Keratinocyte (primary cell): ENCODE data around the gene ADAMTS17. TPM values are rescaled to one million over a fixed set of nuclear protein-coding genes. Genes with fewer than 3 reads are reported as not detected.

ENCODE experiments used
- DNase-seq: peaks from one replicate; pipeline ENCODE4 v3.0.0-alpha.2; 2011; ENCODE audit warnings: low read depth, missing footprints, low spot score
- FAIRE-seq: peaks from 2 replicates; lab custom pipeline; 2011; peaks lifted over from hg19 to GRCh38; lab: Jason Lieb, UNC
- H2AFZ ChIP-seq: 2 replicates; pipeline ENCODE4 v1.6.0; 2012; ENCODE audit warnings: low read length, control low read depth, inconsistent platforms; ENCODE audit not compliant: control insufficient read depth
- H3K27ac ChIP-seq: 2 replicates; pipeline ENCODE4 v1.5.1; 2011; ENCODE audit warnings: low read length; ENCODE audit not compliant: control insufficient read depth, insufficient read depth
- H3K27me3 ChIP-seq: 3 replicates; pipeline ENCODE4 v1.6.0; 2011; ENCODE audit warnings: low read length; ENCODE audit not compliant: control insufficient read depth, insufficient read depth; ENCODE audit errors: extremely low read depth
- H3K36me3 ChIP-seq, 2 experiments: 2 replicates in 1 of 2; 3 replicates in 1 of 2; pipeline ENCODE4 v1.5.1; 2011; ENCODE audit warnings: low read length in 2 of 2, mild to moderate bottlenecking in 1 of 2; ENCODE audit not compliant: control insufficient read depth in 2 of 2, insufficient read depth in 2 of 2; ENCODE audit errors: extremely low read depth in 1 of 2
- H3K4me1 ChIP-seq: 3 replicates; pipeline ENCODE4 v1.5.1; 2011; ENCODE audit warnings: low read length; ENCODE audit not compliant: control insufficient read depth, insufficient read depth; ENCODE audit errors: extremely low read depth
- H3K4me2 ChIP-seq: 3 replicates; pipeline ENCODE4 v1.6.0; 2011; ENCODE audit warnings: low read depth, low read length; ENCODE audit not compliant: control insufficient read depth, insufficient read depth; ENCODE audit errors: extremely low read depth
- H3K4me3 ChIP-seq, 3 experiments: fragments of 200-600 bp in 1 of 3; sonication (generic) in 1 of 3; 2 replicates in 2 of 3; 3 replicates in 1 of 3; pipeline ENCODE4 v1.5.1; 2011 to 2016; ENCODE audit warnings: low read length in 3 of 3, mild to moderate bottlenecking in 3 of 3, control low read depth in 2 of 3, inconsistent platforms in 1 of 3, low read depth in 1 of 3, mixed read lengths in 1 of 3, mixed run types in 1 of 3, moderate library complexity in 1 of 3; ENCODE audit not compliant: control insufficient read depth in 2 of 3, insufficient read depth in 2 of 3; ENCODE audit errors: extremely low read depth in 1 of 3
- H3K79me2 ChIP-seq: 2 replicates; pipeline ENCODE4 v1.6.0; 2012; ENCODE audit warnings: low read length; ENCODE audit not compliant: control insufficient read depth, insufficient read depth
- H3K9ac ChIP-seq: 3 replicates; pipeline ENCODE4 v1.6.0; 2011; ENCODE audit warnings: low read length; ENCODE audit not compliant: control insufficient read depth, insufficient read depth; ENCODE audit errors: extremely low read depth
- H3K9me1 ChIP-seq: 3 replicates; pipeline ENCODE4 v1.6.0; 2011; ENCODE audit warnings: low read length; ENCODE audit not compliant: control insufficient read depth, insufficient read depth; ENCODE audit errors: extremely low read depth
- H3K9me3 ChIP-seq: 2 replicates; pipeline ENCODE4 v1.5.1; 2012; ENCODE audit warnings: low read depth, low read length; ENCODE audit not compliant: control insufficient read depth
- H4K20me1 ChIP-seq: 3 replicates; pipeline ENCODE4 v1.6.0; 2011; ENCODE audit warnings: low read length; ENCODE audit not compliant: control insufficient read depth, insufficient read depth; ENCODE audit errors: extremely low read depth
- CTCF ChIP-seq, 3 experiments: IDR thresholded peaks in 1 of 3; conservative IDR thresholded peaks in 1 of 3; optimal IDR thresholded peaks in 1 of 3; 2 replicates in 2 of 3; 3 replicates in 1 of 3; pipeline versions ENCODE3 to v1.5.1; 2011; ENCODE audit warnings: low read length in 3 of 3, mild to moderate bottlenecking in 3 of 3, moderate library complexity in 2 of 3, control low read depth in 1 of 3, inconsistent platforms in 1 of 3; ENCODE audit not compliant: insufficient read depth in 2 of 3; ENCODE audit errors: extremely low read depth in 1 of 3
- EZH2 ChIP-seq: IDR thresholded peaks from one replicate; pipeline ENCODE4 v1.6.1; 2012; ENCODE audit warnings: inconsistent platforms, mild to moderate bottlenecking, low read length, moderate library complexity
- dilution Hi-C: fragments of 300-500 bp; cut with MboI; formaldehyde crosslinking; loops from one replicate; pipeline ENCODE4 v1.7.0; 2020; ENCODE audit warnings: low sequenced_read_pairs; ENCODE audit not compliant: extremely low pct_ligation_motif_present
- polyA plus RNA-seq, 5 experiments: library from polyadenylated mRNA; depleted of rRNA in 3 of 5; stranded (reverse) in 3 of 5; stranded (forward) in 1 of 5; unstranded in 1 of 5; fragments of >200 nt; gene quantifications; 1 replicate in 1 of 5; 2 replicates in 3 of 5; 3 replicates in 1 of 5; pipeline versions ENCODE4 v1.2.1 to v1.2.3, GENCODE V29; 2011 to 2012; ENCODE audit warnings: missing spikeins in 2 of 5, low read depth in 1 of 5, low replicate concordance in 1 of 5

ADAMTS17 gene
- polyA plus RNA-seq, 1 donor (not counting 4 experiments of a cell fraction or from before 2014, with no cell fraction given): 0.18 TPM

GRCh38 chr15:100334456-100334855, 7.3 kb downstream of the ADAMTS17 start:
- FAIRE-seq (no peak), DNase-seq (no peak)
- H3K9me3 ChIP-seq: no peaks in the 10 kb centered on the region
- no peaks in the 10 kb centered on the region for H4K20me1 ChIP-seq
- dilution Hi-C loops: no loop called here
- no peak overlapping the region for H3K9ac ChIP-seq
- H3K27me3 ChIP-seq: peaks cover 2% of the 10 kb centered on the region
- no peak overlapping the region for H3K4me2 ChIP-seq
- no peaks in the 10 kb centered on the region for H3K36me3 ChIP-seq
- no peak overlapping the region for H3K27ac ChIP-seq
- H3K4me1 ChIP-seq: no peaks in the 10 kb centered on the region
- H3K4me3 ChIP-seq: no peak overlapping the region
- TF ChIP-seq EZH2 (no peak), CTCF (optimal IDR thresholded peaks at IDR 0.05 in 1 of 3, IDR thresholded peaks at IDR 0.05 in 1 of 3, conservative IDR thresholded peaks at IDR 0.05 in 1 of 3; ENCODE audit: extremely low read depth in 1 of 3, insufficient read depth in 2 of 3, low read length in 3 of 3) (no peak)
- no peaks in the 10 kb centered on the region for H3K9me1 ChIP-seq
- H2AFZ ChIP-seq: no peak overlapping the region
- no peaks in the 10 kb centered on the region for H3K79me2 ChIP-seq

- FAIRE-seq: no peak
- dilution Hi-C loops: no loop called here
These were observed 7.8 kb downstream of the ADAMTS17 start for GRCh38 chr15:100334015-100334414.

More at GRCh38 chr15:100334015-100334414, 7.8 kb downstream of the ADAMTS17 start:
- Histone ChIP-seq H3K9me1 (no peaks in the 10 kb centered on the region), H3K4me3 (no peak overlapping the region), H4K20me1 (no peaks in the 10 kb centered on the region), H3K27me3 (peaks cover 2% of the 10 kb centered on the region), H3K79me2 (no peaks in the 10 kb centered on the region), H3K27ac (no peak overlapping the region), H3K9ac (no peak overlapping the region), H3K4me1 (no peaks in the 10 kb centered on the region), H3K4me2 (no peak overlapping the region), H3K9me3 (no peaks in the 10 kb centered on the region), H3K36me3 (no peaks in the 10 kb centered on the region), H2AFZ (no peak overlapping the region)
- DNase-seq: no peak
- TF ChIP-seq EZH2 (no peak), CTCF (optimal IDR thresholded peaks at IDR 0.05 in 1 of 3, IDR thresholded peaks at IDR 0.05 in 1 of 3, conservative IDR thresholded peaks at IDR 0.05 in 1 of 3; ENCODE audit: extremely low read depth in 1 of 3, insufficient read depth in 2 of 3, low read length in 3 of 3) (no peak)
